ENCODE results near the gene RITA1.
A peak's percentile ranks its signal among the peaks of the same experiment; 100 is the strongest.

RITA1 gene

DNA sequence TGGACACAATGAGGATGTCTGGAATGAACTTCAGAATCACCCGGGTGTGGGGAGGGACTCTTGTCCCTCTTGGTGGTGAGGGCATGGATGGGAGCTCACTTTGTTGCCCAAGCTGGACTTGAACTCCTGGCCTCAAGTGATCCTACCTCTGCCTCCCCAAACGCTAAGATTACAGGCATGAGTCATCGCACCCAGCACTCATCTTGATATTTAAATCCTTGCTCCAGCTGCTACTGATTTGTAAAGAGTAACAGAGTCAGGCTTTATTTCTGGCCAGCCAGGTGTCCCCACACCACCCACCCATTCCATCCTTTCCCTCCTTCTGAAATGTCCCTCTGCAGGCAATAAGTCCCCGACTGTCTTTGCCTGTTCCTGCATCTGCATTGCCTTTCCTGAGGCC is 5.2 kb upstream of the RITA1 start:
- no peak for DNase-seq

GRCh38 chr12:113181975-113182374 is 3.5 kb upstream of the RITA1 start:
- DNase-seq = no peak

- no peak for DNase-seq
Measured at GRCh38 chr12:113183030-113183589, 2.4 kb upstream of the RITA1 start.

DNA sequence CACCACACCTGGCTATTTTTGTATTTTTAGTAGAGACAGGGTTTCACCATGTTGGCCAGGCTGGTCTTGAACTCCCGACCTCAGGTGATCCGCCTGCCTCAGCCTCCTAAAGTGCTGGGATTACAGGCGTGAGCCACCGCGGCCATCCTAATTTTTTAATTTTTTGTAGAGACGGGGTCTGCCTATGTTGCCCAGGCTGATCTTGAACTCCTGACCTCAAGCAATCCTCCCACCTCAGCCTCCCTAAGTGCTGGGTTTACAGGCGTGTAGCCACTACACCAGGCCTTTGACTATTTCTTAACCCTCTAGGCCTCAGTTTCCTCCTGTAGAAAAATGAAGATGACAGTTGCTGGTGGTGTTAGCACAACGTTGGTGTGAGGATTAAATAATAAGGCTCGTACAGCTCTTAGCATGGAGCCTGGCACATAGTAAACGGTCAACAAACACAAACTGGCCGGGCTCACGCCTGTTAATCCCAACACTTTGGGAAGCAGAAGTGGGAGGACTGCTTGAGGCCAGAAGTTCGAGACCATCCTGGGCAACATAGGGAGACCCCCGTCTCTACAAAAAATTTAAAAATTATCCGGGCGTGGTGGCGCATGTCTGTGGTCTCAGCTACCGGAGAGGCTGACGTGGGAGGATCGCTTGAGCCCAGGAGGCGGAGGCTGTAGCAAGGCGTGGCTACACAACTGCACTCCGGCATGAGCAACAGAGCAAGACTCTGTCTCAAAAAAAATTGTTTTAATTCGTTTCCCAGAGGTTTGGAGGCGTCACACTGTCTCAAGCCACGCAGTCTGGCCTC is 1.2 kb upstream of the RITA1 start:
- DNase-seq = no peak

- peak; percentile 88 for DNase-seq
Measured at GRCh38 chr12:113184900-113185179, 681 bp upstream of the RITA1 start.

DNA sequence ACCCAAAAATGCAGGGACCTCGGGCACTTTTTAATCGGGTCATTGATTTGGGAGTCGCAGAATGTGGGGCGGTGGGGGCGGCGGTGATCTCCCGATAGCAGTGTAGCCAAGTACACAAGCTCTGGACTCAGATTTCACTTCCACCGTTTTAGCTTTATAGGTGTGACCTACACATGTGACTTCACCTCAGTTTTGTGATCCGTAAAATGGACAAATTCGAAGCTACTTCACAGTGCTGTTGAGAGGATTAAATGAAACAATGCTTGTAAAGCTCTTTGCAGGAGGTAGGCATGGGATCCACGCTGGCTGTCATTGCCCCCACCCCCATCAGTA is 478 bp downstream of the RITA1 start:
- no peak for DNase-seq

DNA sequence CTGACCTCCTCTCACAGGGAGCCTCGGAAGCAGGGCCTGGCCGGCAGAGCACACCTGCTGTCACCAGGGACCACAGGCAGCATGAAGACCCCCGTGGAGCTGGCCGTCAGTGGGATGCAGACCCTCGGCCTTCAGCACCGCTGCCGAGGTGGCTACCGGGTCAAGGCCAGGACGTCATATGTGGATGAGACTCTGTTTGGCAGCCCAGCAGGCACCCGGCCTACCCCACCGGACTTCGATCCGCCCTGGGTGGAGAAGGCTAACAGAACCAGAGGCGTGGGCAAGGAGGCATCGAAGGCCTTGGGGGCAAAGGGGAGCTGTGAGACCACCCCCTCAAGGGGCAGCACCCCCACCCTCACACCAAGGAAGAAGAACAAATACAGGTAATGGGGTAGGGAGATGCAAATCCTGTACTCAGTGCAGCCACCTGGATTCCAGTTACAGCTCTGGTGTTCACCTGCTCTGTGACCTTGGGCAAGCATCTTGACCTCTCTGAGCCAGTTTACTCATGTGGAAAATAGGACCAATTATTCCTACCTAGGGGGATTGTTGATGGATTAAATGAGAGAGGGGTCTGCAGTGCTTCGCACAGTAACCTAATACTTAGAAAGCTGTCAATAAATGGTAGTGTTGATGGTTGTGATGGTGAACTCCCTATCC is 1.3 kb downstream of the RITA1 start:
- no peak for DNase-seq

- DNase-seq = no peak
Measured at GRCh38 chr12:113189361-113189760, 3.8 kb downstream of the RITA1 start.

GRCh38 chr12:113190761-113191160 is 5.2 kb downstream of the RITA1 start:
- DNase-seq = peak; percentile 38

DNA sequence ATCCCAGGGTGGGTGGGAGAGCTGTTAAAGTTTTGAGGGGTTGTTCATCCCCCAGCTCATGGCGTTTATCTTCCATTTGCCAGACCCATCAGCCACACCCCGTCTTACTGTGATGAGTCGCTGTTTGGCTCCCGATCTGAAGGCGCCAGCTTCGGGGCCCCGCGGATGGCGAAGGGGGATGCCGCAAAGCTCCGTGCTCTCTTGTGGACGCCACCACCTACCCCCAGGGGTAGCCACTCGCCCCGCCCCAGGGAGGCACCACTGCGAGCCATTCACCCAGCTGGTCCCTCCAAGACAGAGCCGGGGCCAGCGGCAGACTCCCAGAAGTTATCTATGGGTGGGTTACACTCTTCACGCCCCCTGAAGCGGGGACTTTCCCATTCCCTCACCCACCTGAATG is 5.7 kb downstream of the RITA1 start:
- no peak for DNase-seq

- DNase-seq = no peak
Measured at GRCh38 chr12:113194971-113195391, 9.5 kb downstream of the RITA1 start.

- no peak for DNase-seq
Measured at GRCh38 chr12:113195598-113195997, 10.1 kb downstream of the RITA1 start.

DNA sequence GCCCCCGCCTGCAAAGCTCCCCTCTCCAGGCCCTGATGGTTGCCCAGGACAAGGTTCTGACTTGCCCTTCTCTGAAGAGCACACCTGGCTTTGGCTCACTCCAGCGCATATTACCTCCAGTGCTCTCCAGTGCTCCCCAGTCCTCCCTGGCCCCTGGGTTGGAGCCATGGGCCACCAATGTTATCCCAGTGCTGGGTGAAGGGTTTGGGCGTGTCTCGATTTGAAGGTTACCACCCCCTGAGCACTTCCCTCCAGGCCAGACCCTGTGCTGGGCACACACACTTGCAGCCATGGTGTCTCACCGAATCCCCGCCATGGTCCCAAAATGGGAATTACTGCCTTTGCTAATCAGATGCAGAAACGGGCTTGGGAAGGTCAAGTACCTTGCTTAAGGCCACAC is 11.1 kb downstream of the RITA1 start:
- no peak for DNase-seq

DNA sequence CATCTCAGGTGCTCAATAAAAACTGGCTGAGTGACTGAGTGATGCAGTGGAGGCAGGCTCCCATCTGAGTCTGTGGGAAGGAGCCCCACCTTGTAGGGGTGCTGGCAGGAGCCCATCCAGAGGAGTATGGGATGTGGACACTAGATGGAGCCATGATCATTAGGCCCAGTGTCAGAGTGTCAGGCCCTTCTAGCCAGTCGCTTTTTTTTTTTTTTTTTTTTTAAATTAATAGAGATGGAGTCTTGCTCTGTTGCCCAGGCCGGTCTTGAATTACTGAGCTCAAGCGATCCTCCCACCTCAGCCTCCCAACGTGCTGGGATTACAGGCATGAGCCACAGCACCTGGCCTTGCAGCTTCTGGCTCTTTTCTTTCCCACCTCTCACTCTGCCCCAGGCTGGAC is 11.5 kb downstream of the RITA1 start:
- peak; percentile 78 for DNase-seq

GRCh38 chr12:113197518-113198077 is 12.1 kb downstream of the RITA1 start:
- DNase-seq = no peak

DNA sequence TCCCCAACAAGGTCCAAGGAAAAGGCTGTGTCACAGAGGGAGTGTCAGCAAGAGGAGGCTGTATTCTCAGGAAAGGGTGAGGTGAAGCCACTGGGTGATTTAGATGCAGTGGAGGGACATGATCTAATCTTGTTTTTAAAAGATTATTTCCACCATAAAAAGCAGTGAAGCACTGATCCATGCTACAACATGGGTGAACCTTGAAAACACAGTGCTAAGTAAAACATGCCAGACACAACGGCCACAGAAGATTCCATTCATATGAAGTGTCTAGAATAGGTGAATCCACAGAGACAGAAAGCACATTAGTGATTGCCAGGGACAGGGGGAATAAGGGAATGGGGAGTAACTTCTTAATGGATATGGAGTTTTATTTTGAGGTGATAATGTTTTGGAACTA is 12.8 kb downstream of the RITA1 start:
- DNase-seq = no peak

- peak; percentile 64 for DNase-seq
Measured at GRCh38 chr12:113200021-113200797, 14.7 kb downstream of the RITA1 start.

- no peak for DNase-seq
Measured at GRCh38 chr12:113201187-113202177, 16.0 kb downstream of the RITA1 start.

- no peak for DNase-seq
Measured at GRCh38 chr12:113202300-113203075, 17.0 kb downstream of the RITA1 start.

- peak; percentile 29 for DNase-seq
Measured at GRCh38 chr12:113203852-113204760, 18.6 kb downstream of the RITA1 start.

Measured in inflammatory macrophage treated with lipopolysaccharide for 4 hours (primary cell).